GM12878 (cell line): ENCODE data around the gene THSD4. TPM values are rescaled to one million over a fixed set of nuclear protein-coding genes. Genes with fewer than 3 reads are reported as not detected.

ENCODE experiments used
- ATAC-seq: fragments of 200-7000 bp; cut with Tn5 transposase; 3 replicates; pipeline ENCODE4 v1.9.1; 2020; ENCODE audit warnings: mild to moderate bottlenecking, moderate library complexity
- BruUV-seq: library from RNA; stranded (reverse); fragments of 400-500 nt; replicated peaks from 2 replicates; lab custom pipeline; 2021; lab: Mats Ljungman, UMichigan
- CTCF ChIA-PET: fragments of 300-600 bp; sonication (Branson Sonifier 250); formaldehyde crosslinking; extraction: SDS; loops from one replicate; lab custom pipeline; 2021; ENCODE audit warnings: inconsistent platforms; lab: Yijun Ruan, JAX
- POLR2A ChIA-PET: fragments of 350-600 bp; formaldehyde crosslinking; extraction: SDS; loops from one replicate; lab custom pipeline; 2021; ENCODE audit warnings: inconsistent platforms; lab: Charles Lee
- RAD21 ChIA-PET: fragments of 300-600 bp; sonication (Branson Sonifier 250); formaldehyde crosslinking; loops from one replicate; lab custom pipeline; 2023; ENCODE audit warnings: antibody characterized with exemption; ENCODE audit not compliant: unreplicated experiment; lab: Charles Lee
- SMC1A ChIA-PET: fragments of 300-600 bp; sonication (Branson Sonifier 250); formaldehyde crosslinking; loops from one replicate; lab custom pipeline; 2023; ENCODE audit not compliant: unreplicated experiment, uncharacterized antibody; lab: Charles Lee
- DNase-seq: peaks from one replicate; pipeline ENCODE4 v3.0.0-alpha.2; 2011; ENCODE audit warnings: low read depth, low spot score
- FAIRE-seq: peaks from 3 replicates; lab custom pipeline; 2011; peaks lifted over from hg19 to GRCh38; lab: Jason Lieb, UNC
- H2AFZ ChIP-seq: 2 replicates; pipeline ENCODE4 v1.6.0; 2011; ENCODE audit warnings: low read depth, low read length, control low read depth; ENCODE audit not compliant: control insufficient read depth
- H3K27ac ChIP-seq: 2 replicates; pipeline ENCODE4 v1.5.1; 2011; ENCODE audit warnings: control low read depth; ENCODE audit not compliant: control insufficient read depth, insufficient read depth
- H3K27me3 ChIP-seq, 2 experiments: replicated peaks in 1 of 2; 2 replicates each; pipeline versions ENCODE4 v1.6.0 to v1.6.1; 2011; ENCODE audit warnings: low read length in 1 of 2; ENCODE audit not compliant: control insufficient read depth in 2 of 2, insufficient read depth in 2 of 2
- H3K36me3 ChIP-seq, 2 experiments: 2 replicates each; pipeline ENCODE4 v1.5.1; 2011; ENCODE audit warnings: low read length in 1 of 2; ENCODE audit not compliant: control insufficient read depth in 2 of 2, insufficient read depth in 2 of 2
- H3K4me1 ChIP-seq: 2 replicates; pipeline ENCODE4 v1.6.1; 2011; ENCODE audit warnings: mild to moderate bottlenecking, low read length, moderate library complexity, mixed read lengths; ENCODE audit not compliant: control insufficient read depth, insufficient read depth
- H3K4me2 ChIP-seq: 2 replicates; pipeline ENCODE4 v1.6.0; 2011; ENCODE audit warnings: control low read depth; ENCODE audit not compliant: control insufficient read depth, insufficient read depth
- H3K4me3 ChIP-seq: fragments of 200-600 bp; sonication (generic); 2 replicates; pipeline ENCODE4 v1.5.1; 2016
- H3K79me2 ChIP-seq: 2 replicates; pipeline ENCODE4 v1.6.0; 2011; ENCODE audit warnings: low read length; ENCODE audit not compliant: control insufficient read depth, insufficient read depth
- H3K9ac ChIP-seq: 2 replicates; pipeline ENCODE4 v1.8.0; 2011; ENCODE audit warnings: low read length, control low read depth, mixed read lengths; ENCODE audit not compliant: control insufficient read depth, insufficient read depth
- H3K9me3 ChIP-seq: replicated peaks from 3 replicates; pipeline ENCODE4 v1.5.1; 2011; ENCODE audit warnings: mild to moderate bottlenecking, low read length; ENCODE audit not compliant: control insufficient read depth, insufficient read depth
- H4K20me1 ChIP-seq: 2 replicates; pipeline ENCODE4 v1.6.0; 2011; ENCODE audit not compliant: control insufficient read depth, insufficient read depth
- BCL11A ChIP-seq: IDR thresholded peaks from 2 replicates; pipeline ENCODE4 v1.6.1; 2011; ENCODE audit warnings: low read depth, low read length
- HDGF ChIP-seq: fragments of 450-650 bp; IDR thresholded peaks from 2 replicates; pipeline ENCODE4 v1.6.1; 2016; ENCODE audit warnings: antibody characterized with exemption
- IKZF2 ChIP-seq, 2 experiments: fragments of 450-650 bp; IDR thresholded peaks; 2 replicates each; pipeline ENCODE4 v1.6.1; 2017; ENCODE audit warnings: mild to moderate bottlenecking in 2 of 2, moderate library complexity in 2 of 2
- WGBS: methylation state at CpG from one replicate; pipeline ENCODE4 v1.1.6; 2016; ENCODE audit warnings: low lambda C conversion rate; ENCODE audit not compliant: insufficient replicate concordance, insufficient coverage; ENCODE audit errors: missing lambda C conversion rate; 5-methylcytosine and 5-hydroxymethylcytosine counted together
- in situ Hi-C: fragments of 300-500 bp; cut with MboI; formaldehyde crosslinking; loops from 9 replicates; pipeline ENCODE4 v1.14.3; 2018; ENCODE audit warnings: mixed read lengths
- intact Hi-C: fragments of 100-400 bp; cut with micrococcal nuclease; formaldehyde crosslinking; loops from one replicate; pipeline ENCODE4 v1.14.2; 2022; ENCODE audit not compliant: unreplicated experiment
- polyA plus RNA-seq, 11 experiments: library from polyadenylated mRNA; depleted of rRNA in 4 of 11; unstranded in 6 of 11; stranded (reverse) in 5 of 11; fragments of >200 nt; fragmentation: Nextera tagmentation in 4 of 11; fragmentation: Illumina TruSeq in 1 of 11; extraction: Ambion mirVana in 4 of 11; extraction: Trizol in 1 of 11; gene quantifications; 1 replicate in 1 of 11; 2 replicates in 10 of 11; pipeline versions ENCODE4 v1.2.1 to v1.2.3, GENCODE V29; 2011 to 2016; ENCODE audit warnings: inconsistent platforms in 2 of 11, missing spikeins in 2 of 11, low read depth in 1 of 11
- total RNA-seq, 4 experiments: library from RNA; depleted of rRNA in 3 of 4; stranded (reverse); fragments of >200 nt in 3 of 4; fragmentation: Illumina TruSeq in 1 of 4; extraction: Trizol in 1 of 4; gene quantifications; 2 replicates each; pipeline versions ENCODE4 v1.2.1 to v1.2.3, GENCODE V29; 2013 to 2021
- TF ChIP-seq, protein P1 (sequence below): fragments of 450-650 bp; IDR thresholded peaks from 2 replicates; pipeline ENCODE4 v1.6.1; 2016; ENCODE audit warnings: mild to moderate bottlenecking, moderate library complexity, borderline replicate concordance

Gene THSD4
- total and polyA plus RNA-seq, 10 of the 15 experiments (the other 5 are each of a cell fraction or from before 2014, with no cell fraction given) = 0.04 to 0.13 (median 0.05) TPM; not detected in 7

- Histone ChIP-seq H4K20me1 (no peaks in the 10 kb centered on the region), H3K9ac (no peak overlapping the region), H3K4me2 (no peak overlapping the region), H3K4me3 (no peak overlapping the region), H3K27me3 (no peaks in the 10 kb centered on the region), H3K27ac (no peak overlapping the region), H2AFZ (no peak overlapping the region), H3K36me3 (no peaks in the 10 kb centered on the region), H3K79me2 (no peaks in the 10 kb centered on the region), H3K4me1 (no peaks in the 10 kb centered on the region), H3K9me3 (no peaks in the 10 kb centered on the region)
- ChIA-PET CTCF (no interaction called here), SMC1A (interaction anchor here (0.6 kb wide), 1 partner anchor 229 kb away, joined by 4 read pairs; no protein-coding TSS in a partner anchor), POLR2A (no interaction called here), RAD21 (no interaction called here)
- FAIRE-seq (no peak), ATAC-seq (no peak), DNase-seq (no peak)
- 59% methylated on average over 6 of the region's 6 CpGs for WGBS
- no TSS peak for BruUV-seq
- in situ Hi-C loops = no loop called here
- TF ChIP-seq BCL11A = no peak
- TF ChIP-seq IKZF2 (IDR thresholded peaks at IDR 0.05) = no peak
- TF ChIP-seq, protein P1, sequence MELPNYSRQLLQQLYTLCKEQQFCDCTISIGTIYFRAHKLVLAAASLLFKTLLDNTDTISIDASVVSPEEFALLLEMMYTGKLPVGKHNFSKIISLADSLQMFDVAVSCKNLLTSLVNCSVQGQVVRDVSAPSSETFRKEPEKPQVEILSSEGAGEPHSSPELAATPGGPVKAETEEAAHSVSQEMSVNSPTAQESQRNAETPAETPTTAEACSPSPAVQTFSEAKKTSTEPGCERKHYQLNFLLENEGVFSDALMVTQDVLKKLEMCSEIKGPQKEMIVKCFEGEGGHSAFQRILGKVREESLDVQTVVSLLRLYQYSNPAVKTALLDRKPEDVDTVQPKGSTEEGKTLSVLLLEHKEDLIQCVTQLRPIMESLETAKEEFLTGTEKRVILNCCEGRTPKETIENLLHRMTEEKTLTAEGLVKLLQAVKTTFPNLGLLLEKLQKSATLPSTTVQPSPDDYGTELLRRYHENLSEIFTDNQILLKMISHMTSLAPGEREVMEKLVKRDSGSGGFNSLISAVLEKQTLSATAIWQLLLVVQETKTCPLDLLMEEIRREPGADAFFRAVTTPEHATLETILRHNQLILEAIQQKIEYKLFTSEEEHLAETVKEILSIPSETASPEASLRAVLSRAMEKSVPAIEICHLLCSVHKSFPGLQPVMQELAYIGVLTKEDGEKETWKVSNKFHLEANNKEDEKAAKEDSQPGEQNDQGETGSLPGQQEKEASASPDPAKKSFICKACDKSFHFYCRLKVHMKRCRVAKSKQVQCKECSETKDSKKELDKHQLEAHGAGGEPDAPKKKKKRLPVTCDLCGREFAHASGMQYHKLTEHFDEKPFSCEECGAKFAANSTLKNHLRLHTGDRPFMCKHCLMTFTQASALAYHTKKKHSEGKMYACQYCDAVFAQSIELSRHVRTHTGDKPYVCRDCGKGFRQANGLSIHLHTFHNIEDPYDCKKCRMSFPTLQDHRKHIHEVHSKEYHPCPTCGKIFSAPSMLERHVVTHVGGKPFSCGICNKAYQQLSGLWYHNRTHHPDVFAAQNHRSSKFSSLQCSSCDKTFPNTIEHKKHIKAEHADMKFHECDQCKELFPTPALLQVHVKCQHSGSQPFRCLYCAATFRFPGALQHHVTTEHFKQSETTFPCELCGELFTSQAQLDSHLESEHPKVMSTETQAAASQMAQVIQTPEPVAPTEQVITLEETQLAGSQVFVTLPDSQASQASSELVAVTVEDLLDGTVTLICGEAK = no peak
- TF ChIP-seq HDGF = no peak
- TF ChIP-seq, all 136 proteins: peak for 0
- intact Hi-C loops = no loop called here
Observed at GRCh38 chr15:71189718-71190117, 74.4 kb downstream of the THSD4 start.
